Sigmoid colon (tissue), 4 donors: ENCODE results near the gene TACC2.

ENCODE experiments used
- POLR2A ChIP-seq, 2 donors: fragments of 450-650 bp; IDR thresholded peaks; one replicate each; pipeline ENCODE4 v1.6.1; 2016; ENCODE audit warnings: antibody characterized with exemption in 2 of 2, mild to moderate bottlenecking in 2 of 2, moderate library complexity in 2 of 2
- POLR2AphosphoS5 ChIP-seq, 4 donors: sonication (generic); formaldehyde crosslinking; IDR thresholded peaks; one replicate each; pipeline ENCODE4 v1.6.1; 2017; ENCODE audit warnings: antibody characterized with exemption in 4 of 4
- TF ChIP-seq, protein P1 (sequence below), 4 experiments: fragments of 450-650 bp in 3 of 4; fragments of 200-600 bp in 1 of 4; IDR thresholded peaks; one replicate each; pipeline ENCODE4 v1.5.1; 2016 to 2019; ENCODE audit warnings: antibody characterized with exemption in 4 of 4, mild to moderate bottlenecking in 3 of 4, moderate library complexity in 2 of 4

DNA sequence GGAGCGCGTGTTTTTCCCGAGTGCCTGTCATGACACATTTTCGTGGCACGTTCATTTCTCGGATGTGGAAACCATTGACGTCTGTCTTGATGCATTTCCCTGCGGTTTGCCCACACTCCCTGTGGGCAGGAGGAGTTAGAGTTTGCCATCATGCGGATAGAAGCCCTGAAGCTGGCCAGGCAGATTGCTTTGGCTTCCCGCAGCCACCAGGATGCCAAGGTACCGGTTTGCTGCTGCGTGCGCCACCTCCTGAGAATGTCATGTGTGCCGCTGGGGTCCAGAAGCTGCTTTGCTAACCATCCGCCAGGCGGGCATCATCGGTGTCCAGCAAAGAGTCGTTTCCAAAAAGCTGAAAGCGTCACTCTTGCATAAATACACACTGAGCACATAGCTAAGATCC lies 241.3 kb downstream of the TACC2 start:
- TF ChIP-seq, protein P1, sequence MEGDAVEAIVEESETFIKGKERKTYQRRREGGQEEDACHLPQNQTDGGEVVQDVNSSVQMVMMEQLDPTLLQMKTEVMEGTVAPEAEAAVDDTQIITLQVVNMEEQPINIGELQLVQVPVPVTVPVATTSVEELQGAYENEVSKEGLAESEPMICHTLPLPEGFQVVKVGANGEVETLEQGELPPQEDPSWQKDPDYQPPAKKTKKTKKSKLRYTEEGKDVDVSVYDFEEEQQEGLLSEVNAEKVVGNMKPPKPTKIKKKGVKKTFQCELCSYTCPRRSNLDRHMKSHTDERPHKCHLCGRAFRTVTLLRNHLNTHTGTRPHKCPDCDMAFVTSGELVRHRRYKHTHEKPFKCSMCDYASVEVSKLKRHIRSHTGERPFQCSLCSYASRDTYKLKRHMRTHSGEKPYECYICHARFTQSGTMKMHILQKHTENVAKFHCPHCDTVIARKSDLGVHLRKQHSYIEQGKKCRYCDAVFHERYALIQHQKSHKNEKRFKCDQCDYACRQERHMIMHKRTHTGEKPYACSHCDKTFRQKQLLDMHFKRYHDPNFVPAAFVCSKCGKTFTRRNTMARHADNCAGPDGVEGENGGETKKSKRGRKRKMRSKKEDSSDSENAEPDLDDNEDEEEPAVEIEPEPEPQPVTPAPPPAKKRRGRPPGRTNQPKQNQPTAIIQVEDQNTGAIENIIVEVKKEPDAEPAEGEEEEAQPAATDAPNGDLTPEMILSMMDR (IDR thresholded peaks at IDR 0.05), result no peak
- TF ChIP-seq POLR2AphosphoS5 (IDR thresholded peaks at IDR 0.05) (no peak), POLR2A (IDR thresholded peaks at IDR 0.05) (no peak)
